GM12873 (cell line): ENCODE results near the gene DPPA5.

ENCODE experiments used
- CTCF ChIP-seq: IDR thresholded peaks from 2 replicates; pipeline ENCODE4 v1.5.1; 2012; ENCODE audit warnings: low read depth, mild to moderate bottlenecking, moderate library complexity, low read length, control low read depth; ENCODE audit not compliant: insufficient read depth; ENCODE audit errors: missing control alignments

Gene DPPA5

GRCh38 chr6:73353636-73354593 lies at the start of gene DPPA5:
TSS of gene DPPA5 (minus strand) at chr6:73354276. CDS start at chr6:73354225, 51 bp downstream.
- no peak for TF ChIP-seq CTCF

GRCh38 chr6:73400656-73401055 lies 46.6 kb upstream of the DPPA5 start:
- TF ChIP-seq CTCF = no peak

GRCh38 chr6:73395875-73396274 lies 41.8 kb upstream of the DPPA5 start:
- no peak for TF ChIP-seq CTCF

- TF ChIP-seq CTCF = no peak
These were observed 40.7 kb upstream of the DPPA5 start, which contains the start of gene DDX43 for GRCh38 chr6:73394577-73395354. TSS of gene DDX43 (plus strand) at chr6:73394828. CDS start at chr6:73394906, 78 bp downstream.

- TF ChIP-seq CTCF = no peak
These were observed 39.2 kb upstream of the DPPA5 start for GRCh38 chr6:73393278-73393677.

- TF ChIP-seq CTCF = no peak
These were observed 37.6 kb upstream of the DPPA5 start for GRCh38 chr6:73391675-73392074.

- no peak for TF ChIP-seq CTCF
These were observed 35.8 kb upstream of the DPPA5 start for GRCh38 chr6:73389854-73390253.
